ENCODE measurements around the gene MYZAP. TPM values are rescaled to one million over a fixed set of nuclear protein-coding genes. Genes with fewer than 3 reads are reported as not detected.

Gene MYZAP, protein sequence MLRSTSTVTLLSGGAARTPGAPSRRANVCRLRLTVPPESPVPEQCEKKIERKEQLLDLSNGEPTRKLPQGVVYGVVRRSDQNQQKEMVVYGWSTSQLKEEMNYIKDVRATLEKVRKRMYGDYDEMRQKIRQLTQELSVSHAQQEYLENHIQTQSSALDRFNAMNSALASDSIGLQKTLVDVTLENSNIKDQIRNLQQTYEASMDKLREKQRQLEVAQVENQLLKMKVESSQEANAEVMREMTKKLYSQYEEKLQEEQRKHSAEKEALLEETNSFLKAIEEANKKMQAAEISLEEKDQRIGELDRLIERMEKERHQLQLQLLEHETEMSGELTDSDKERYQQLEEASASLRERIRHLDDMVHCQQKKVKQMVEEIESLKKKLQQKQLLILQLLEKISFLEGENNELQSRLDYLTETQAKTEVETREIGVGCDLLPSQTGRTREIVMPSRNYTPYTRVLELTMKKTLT
- 1,000 to 10,000 TPM in 2 of 9 donors, 100 to 1,000 TPM in 7; 359 to 1,065 (median 670) TPM for total RNA-seq
- polyA plus RNA-seq = 100 to 1,000 TPM; 280 to 506 TPM
- long read RNA-seq, donor 1, transcript MYZAP-202 (12 exons, 2,181 nt) = minor isoform, 70 of 3,121 reads
- long read RNA-seq, donor 1, transcript MYZAP-201 (13 exons, 2,361 nt) = major isoform, 2,955 of 3,121 reads
- long read RNA-seq, donor 1, partial matches to known transcripts = 61 of 3,121 reads
- long read RNA-seq, donor 1, other reads (novel, unspliced or antisense) = 35 of 3,121 reads
- long read RNA-seq, donor 2, transcript MYZAP-202 (12 exons, 2,181 nt) = minor isoform, 119 of 5,891 reads
- long read RNA-seq, donor 2, transcript MYZAP-201 (13 exons, 2,361 nt) = major isoform, 5,602 of 5,891 reads
- long read RNA-seq, donor 2, partial matches to known transcripts = 131 of 5,891 reads
- long read RNA-seq, donor 2, other reads (novel, unspliced or antisense) = 39 of 5,891 reads
- long read RNA-seq, donor 3, transcript MYZAP-201 (13 exons, 2,361 nt) = major isoform, 849 of 909 reads
- long read RNA-seq, donor 3, transcript MYZAP-202 (12 exons, 2,181 nt) = minor isoform, 22 of 909 reads
- long read RNA-seq, donor 3, partial matches to known transcripts = 12 of 909 reads
- long read RNA-seq, donor 3, other reads (novel, unspliced or antisense) = 26 of 909 reads

DNA sequence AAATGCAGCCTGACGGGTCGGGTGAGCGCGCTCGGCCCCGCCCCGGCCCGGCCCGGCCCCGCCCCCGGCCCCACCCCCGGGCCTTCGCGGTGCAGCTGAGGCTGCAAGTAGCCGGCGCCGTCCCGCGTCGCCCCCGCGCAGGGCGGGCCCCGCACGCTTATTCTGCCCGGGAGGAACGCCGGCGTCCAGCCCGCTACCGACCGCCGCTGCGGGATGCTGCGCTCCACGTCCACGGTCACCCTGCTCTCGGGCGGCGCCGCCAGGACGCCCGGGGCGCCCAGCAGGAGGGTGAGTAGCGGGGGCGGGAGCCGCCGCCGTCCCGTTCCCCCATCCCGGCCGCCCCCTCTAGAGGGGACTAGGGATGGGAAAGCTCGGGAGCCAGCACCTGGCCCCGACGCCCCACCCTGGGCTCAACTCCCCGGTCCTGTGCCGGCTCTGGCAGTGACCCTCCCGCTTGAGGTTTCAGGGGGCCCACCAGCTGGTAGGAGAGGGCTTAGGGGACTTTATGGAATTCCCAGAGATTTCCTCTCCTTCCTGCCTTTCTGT, at the start of gene MYZAP:
Gene MYZAP (plus strand): TSS at position 83 of the 546 bp plus-strand sequence. CDS start 131 bp downstream, at position 214.
- 0 to 2% (median 0%) methylated on average over 6 to 58 of the region's 58 CpGs for WGBS, 4 donors
- peak; percentile 66 to 82 (median 78) for DNase-seq
- peak within 1 kb of the TSS; percentile 47 to 94 (median 75) for H3K4me3 ChIP-seq
- ATAC-seq = peak in 3 of 4 donors; percentile 28 to 72 (median 68)
- intact Hi-C loops (cut with DNase I) = loop anchor here in 2 of 10 donors (2.0 kb wide), 2 partner anchors 23 to 31 kb away; no protein-coding TSS in a partner anchor
- H3K36me3 ChIP-seq = no peaks in the 10 kb centered on the region
- no peaks in the 10 kb centered on the region for H3K9me3 ChIP-seq
- H3K27ac ChIP-seq = peak within 1 kb of the TSS; percentile 79 to 96 (median 94)
- TF ChIP-seq, protein P1, sequence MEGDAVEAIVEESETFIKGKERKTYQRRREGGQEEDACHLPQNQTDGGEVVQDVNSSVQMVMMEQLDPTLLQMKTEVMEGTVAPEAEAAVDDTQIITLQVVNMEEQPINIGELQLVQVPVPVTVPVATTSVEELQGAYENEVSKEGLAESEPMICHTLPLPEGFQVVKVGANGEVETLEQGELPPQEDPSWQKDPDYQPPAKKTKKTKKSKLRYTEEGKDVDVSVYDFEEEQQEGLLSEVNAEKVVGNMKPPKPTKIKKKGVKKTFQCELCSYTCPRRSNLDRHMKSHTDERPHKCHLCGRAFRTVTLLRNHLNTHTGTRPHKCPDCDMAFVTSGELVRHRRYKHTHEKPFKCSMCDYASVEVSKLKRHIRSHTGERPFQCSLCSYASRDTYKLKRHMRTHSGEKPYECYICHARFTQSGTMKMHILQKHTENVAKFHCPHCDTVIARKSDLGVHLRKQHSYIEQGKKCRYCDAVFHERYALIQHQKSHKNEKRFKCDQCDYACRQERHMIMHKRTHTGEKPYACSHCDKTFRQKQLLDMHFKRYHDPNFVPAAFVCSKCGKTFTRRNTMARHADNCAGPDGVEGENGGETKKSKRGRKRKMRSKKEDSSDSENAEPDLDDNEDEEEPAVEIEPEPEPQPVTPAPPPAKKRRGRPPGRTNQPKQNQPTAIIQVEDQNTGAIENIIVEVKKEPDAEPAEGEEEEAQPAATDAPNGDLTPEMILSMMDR (IDR thresholded peaks at IDR 0.05) = peak in 2 of 12 donors; percentile 11 to 15
- peak in 1 of 2 donors; percentile 91 for TF ChIP-seq POLR2A (IDR thresholded peaks at IDR 0.05)
- peaks cover 0 to 6% (median 0%) of the 10 kb centered on the region in 9 donors for H3K27me3 ChIP-seq
- peaks cover 0 to 54% (median 24%) of the 10 kb centered on the region in 12 donors for H3K4me1 ChIP-seq

DNA sequence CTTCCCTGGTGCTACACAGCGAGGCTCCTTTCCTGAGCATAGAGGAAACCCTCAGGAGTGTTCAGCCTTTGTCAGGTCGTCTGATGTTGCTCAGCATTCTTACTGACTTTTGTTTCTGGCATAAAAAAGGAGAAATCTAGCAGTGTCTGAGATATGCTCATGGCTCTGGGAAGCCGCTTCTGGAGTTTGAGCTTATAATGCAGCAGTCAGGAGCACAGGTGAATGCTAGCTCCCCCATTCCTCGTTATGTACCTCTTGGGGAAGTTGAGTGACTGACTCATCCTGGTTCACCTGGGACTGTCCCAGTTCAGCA, 49.2 kb upstream of the MYZAP start:
- H3K36me3 ChIP-seq = peaks cover 0 to 32% (median 13%) of the 10 kb centered on the region in 9 donors
- no peaks in the 10 kb centered on the region for H3K9me3 ChIP-seq
- no peak overlapping the region for H3K4me3 ChIP-seq
- no peak for TF ChIP-seq POLR2A (IDR thresholded peaks at IDR 0.05)
- TF ChIP-seq, protein P1 (IDR thresholded peaks at IDR 0.05) = peak in 2 of 12 donors; percentile 0 to 4
- intact Hi-C loops (cut with DNase I) = loop anchor here in 2 of 10 donors (5.0 kb wide), 1 partner anchor 200 kb away; no protein-coding TSS in a partner anchor
- DNase-seq (no peak), ATAC-seq (no peak)
- no peak overlapping the region for H3K27ac ChIP-seq
- H3K27me3 ChIP-seq = no peaks in the 10 kb centered on the region
- H3K4me1 ChIP-seq = peaks cover 0 to 6% (median 0%) of the 10 kb centered on the region in 12 donors
- 24 to 47% (median 34%) methylated on average over 4 of the region's 4 CpGs for WGBS, 4 donors

DNA sequence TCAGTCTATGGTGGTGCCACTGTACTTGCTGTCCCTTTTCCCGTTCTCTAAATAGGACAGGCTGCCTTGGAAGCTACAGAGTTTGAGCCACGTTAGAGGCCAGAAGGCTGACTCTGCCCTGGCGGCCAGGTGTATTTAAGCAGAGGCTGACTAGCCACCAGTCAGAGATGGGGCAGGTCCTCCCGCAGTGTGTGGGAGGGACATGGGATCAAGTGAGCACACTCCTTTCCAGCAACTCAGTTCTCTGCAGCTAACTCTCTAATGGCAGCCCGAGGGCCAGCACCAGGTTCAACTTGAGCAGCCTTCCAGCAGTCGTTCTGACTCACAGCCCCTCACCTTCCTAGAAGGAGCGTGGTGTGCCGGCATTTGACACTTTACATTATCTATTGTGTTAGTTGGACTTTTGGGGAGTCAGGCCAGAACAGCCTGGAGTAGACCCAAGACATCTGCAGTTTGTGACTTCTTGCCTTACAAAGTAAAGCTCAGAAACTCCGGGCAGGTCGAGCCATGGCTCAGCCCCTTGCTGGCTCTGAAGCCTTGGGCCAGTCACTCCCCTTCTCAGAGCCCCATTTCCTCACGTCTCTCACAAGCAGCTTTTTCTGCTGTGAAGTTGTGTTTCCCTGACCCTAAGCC, 46.7 kb upstream of the MYZAP start:
- Histone ChIP-seq H3K36me3 (peaks cover 0 to 34% (median 14%) of the 10 kb centered on the region in 9 donors), H3K4me3 (no peak overlapping the region), H3K27me3 (no peaks in the 10 kb centered on the region), H3K4me1 (peaks cover 0 to 20% (median 10%) of the 10 kb centered on the region in 12 donors), H3K27ac (no peak overlapping the region), H3K9me3 (no peaks in the 10 kb centered on the region)
- DNase-seq (no peak), ATAC-seq (no peak)
- WGBS, 4 donors = 75 to 85% (median 84%) methylated on average over 11 of the region's 11 CpGs
- intact Hi-C loops (cut with DNase I) = loop anchor here in 2 of 10 donors (5.0 kb wide), 1 partner anchor 203 kb away; no protein-coding TSS in a partner anchor
- TF ChIP-seq POLR2A (IDR thresholded peaks at IDR 0.05) = no peak
- TF ChIP-seq, protein P1 (IDR thresholded peaks at IDR 0.05) = no peak

All from heart left ventricle (tissue), 16 donors.